ENCODE measurements around the gene GDA.

DNA sequence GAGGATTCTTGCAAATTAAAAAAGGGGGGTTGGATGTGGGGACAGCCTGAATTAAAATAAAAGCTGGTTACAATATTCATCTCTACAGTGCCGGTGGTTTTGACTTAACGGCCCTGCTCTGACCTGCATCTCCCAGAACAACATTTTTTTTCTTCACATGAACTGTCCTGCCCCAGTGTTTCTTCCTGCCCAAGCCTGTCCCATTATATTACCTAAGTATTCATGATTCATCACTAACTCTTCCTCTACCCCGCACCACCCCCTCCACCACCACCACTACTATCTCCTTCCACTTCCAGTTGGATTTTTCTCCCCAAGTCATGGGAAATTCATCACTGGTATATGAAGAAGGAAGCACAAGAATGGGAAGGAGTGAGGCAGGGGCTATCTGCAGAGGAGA, 125.7 kb downstream of the GDA start:
- no peak for TF ChIP-seq EP300 (IDR thresholded peaks at IDR 0.05; ENCODE audit: borderline replicate concordance)
- TF ChIP-seq, protein P1, sequence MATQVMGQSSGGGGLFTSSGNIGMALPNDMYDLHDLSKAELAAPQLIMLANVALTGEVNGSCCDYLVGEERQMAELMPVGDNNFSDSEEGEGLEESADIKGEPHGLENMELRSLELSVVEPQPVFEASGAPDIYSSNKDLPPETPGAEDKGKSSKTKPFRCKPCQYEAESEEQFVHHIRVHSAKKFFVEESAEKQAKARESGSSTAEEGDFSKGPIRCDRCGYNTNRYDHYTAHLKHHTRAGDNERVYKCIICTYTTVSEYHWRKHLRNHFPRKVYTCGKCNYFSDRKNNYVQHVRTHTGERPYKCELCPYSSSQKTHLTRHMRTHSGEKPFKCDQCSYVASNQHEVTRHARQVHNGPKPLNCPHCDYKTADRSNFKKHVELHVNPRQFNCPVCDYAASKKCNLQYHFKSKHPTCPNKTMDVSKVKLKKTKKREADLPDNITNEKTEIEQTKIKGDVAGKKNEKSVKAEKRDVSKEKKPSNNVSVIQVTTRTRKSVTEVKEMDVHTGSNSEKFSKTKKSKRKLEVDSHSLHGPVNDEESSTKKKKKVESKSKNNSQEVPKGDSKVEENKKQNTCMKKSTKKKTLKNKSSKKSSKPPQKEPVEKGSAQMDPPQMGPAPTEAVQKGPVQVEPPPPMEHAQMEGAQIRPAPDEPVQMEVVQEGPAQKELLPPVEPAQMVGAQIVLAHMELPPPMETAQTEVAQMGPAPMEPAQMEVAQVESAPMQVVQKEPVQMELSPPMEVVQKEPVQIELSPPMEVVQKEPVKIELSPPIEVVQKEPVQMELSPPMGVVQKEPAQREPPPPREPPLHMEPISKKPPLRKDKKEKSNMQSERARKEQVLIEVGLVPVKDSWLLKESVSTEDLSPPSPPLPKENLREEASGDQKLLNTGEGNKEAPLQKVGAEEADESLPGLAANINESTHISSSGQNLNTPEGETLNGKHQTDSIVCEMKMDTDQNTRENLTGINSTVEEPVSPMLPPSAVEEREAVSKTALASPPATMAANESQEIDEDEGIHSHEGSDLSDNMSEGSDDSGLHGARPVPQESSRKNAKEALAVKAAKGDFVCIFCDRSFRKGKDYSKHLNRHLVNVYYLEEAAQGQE (IDR thresholded peaks at IDR 0.05; ENCODE audit: low read depth), result no peak
- TF ChIP-seq TAF1 (IDR thresholded peaks at IDR 0.05; ENCODE audit: low read depth), result no peak
- no peak for TF ChIP-seq USF1 (IDR thresholded peaks at IDR 0.05)
- TF ChIP-seq NFIC (IDR thresholded peaks at IDR 0.05), result no peak
- TF ChIP-seq, protein P2, sequence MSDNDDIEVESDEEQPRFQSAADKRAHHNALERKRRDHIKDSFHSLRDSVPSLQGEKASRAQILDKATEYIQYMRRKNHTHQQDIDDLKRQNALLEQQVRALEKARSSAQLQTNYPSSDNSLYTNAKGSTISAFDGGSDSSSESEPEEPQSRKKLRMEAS (IDR thresholded peaks at IDR 0.05), result no peak
- TF ChIP-seq EGR1 (IDR thresholded peaks at IDR 0.05), result no peak
- no peak for TF ChIP-seq FOXM1 (IDR thresholded peaks at IDR 0.05; ENCODE audit: borderline replicate concordance, low read depth)
- TF ChIP-seq TEAD4 (IDR thresholded peaks at IDR 0.05), result no peak
- no peak for TF ChIP-seq CREB1 (IDR thresholded peaks at IDR 0.05; ENCODE audit: low read depth)
- TF ChIP-seq ZBTB7A (IDR thresholded peaks at IDR 0.05; ENCODE audit: low read depth), result no peak
